AG04449 (cell line): ENCODE measurements around the gene MAJIN.

Source experiments
- CTCF ChIA-PET: fragments of 350-600 bp; formaldehyde crosslinking; extraction: SDS; loops from one replicate; lab custom pipeline; 2021; ENCODE audit warnings: antibody characterized with exemption; lab: Yijun Ruan, JAX
- POLR2A ChIA-PET: fragments of 400-600, 350-600 bp; formaldehyde crosslinking; extraction: SDS; loops from one replicate; lab custom pipeline; 2020; ENCODE audit warnings: antibody characterized with exemption, inconsistent platforms; lab: Yijun Ruan, JAX
- DNase-seq: peaks from one replicate; pipeline ENCODE4 v3.0.0-alpha.2; 2010; ENCODE audit warnings: low read depth, low spot score
- H3K4me3 ChIP-seq: 2 replicates; pipeline ENCODE4 v1.5.1; 2011; ENCODE audit warnings: low read depth, mild to moderate bottlenecking, control low read depth, low read length
- CTCF ChIP-seq: IDR thresholded peaks from one replicate; pipeline ENCODE4 v1.5.1; 2011; ENCODE audit warnings: mild to moderate bottlenecking, moderate library complexity, low read length, control low read depth, inconsistent platforms; ENCODE audit not compliant: insufficient read depth; ENCODE audit errors: missing control alignments

MAJIN gene

GRCh38 chr11:64891215-64891848, 80.6 kb downstream of the MAJIN start:
- CTCF ChIA-PET: interaction anchor here (1.7 to 28.0 kb wide), 4 partner anchors 14 to 122 kb away, joined by 4 to 1375 read pairs (median 52); partner anchors contain the start of genes ARL2, CDC42BPG, EHD1 and PPP2R5B
- H3K4me3 ChIP-seq: no peak overlapping the region
- TF ChIP-seq CTCF: no peak
- POLR2A ChIA-PET: no interaction called here
- DNase-seq: no peak

- no peak for DNase-seq
- ChIA-PET CTCF (interaction anchor here (1.4 to 28.0 kb wide), 4 partner anchors 13 to 38 kb away, joined by 4 to 1375 read pairs (median 46); partner anchors contain the start of genes CDC42BPG, EHD1 and PPP2R5B), POLR2A (no interaction called here)
- H3K4me3 ChIP-seq: no peak overlapping the region
- TF ChIP-seq CTCF: no peak
These were observed 81.4 kb downstream of the MAJIN start for GRCh38 chr11:64890522-64890939.

- POLR2A ChIA-PET: interaction anchor here (2.0 kb wide), 1 partner anchor 12 kb away, joined by 12 read pairs; the partner anchor contains the start of gene EHD1
- no peak overlapping the region for H3K4me3 ChIP-seq
- no peak for DNase-seq
- no peak for TF ChIP-seq CTCF
- CTCF ChIA-PET: interaction anchor here (0.8 to 28.0 kb wide), 10 partner anchors 11 to 89 kb away, joined by 3 to 1375 read pairs (median 7); partner anchors contain the start of genes ATG2A, CDC42BPG and EHD1
These were observed 83.0 kb downstream of the MAJIN start for GRCh38 chr11:64888729-64889511.

GRCh38 chr11:64888406-64888728, 83.5 kb downstream of the MAJIN start:
- DNase-seq: no peak
- POLR2A ChIA-PET: interaction anchor here (0.7 to 2.0 kb wide), 2 partner anchors 11 to 41 kb away, joined by 5 to 12 read pairs; partner anchors contain the start of gene EHD1
- no peak for TF ChIP-seq CTCF
- CTCF ChIA-PET: interaction anchor here (0.5 to 28.0 kb wide), 18 partner anchors 9 to 147 kb away, joined by 3 to 1375 read pairs (median 6); partner anchors contain the start of genes ARL2, ATG2A, CDC42BPG and EHD1
- no peak overlapping the region for H3K4me3 ChIP-seq
